Cardiac fibroblast (primary cell): ENCODE measurements around the gene PRIMA1.

Experiments used
- DNase-seq, 2 donors: peaks; one replicate each; pipeline versions ENCODE4 v3.0.0 to v3.0.0-alpha.2; 2010; ENCODE audit warnings: low read depth in 2 of 2
- H3K4me3 ChIP-seq, 2 donors: replicated peaks in 1 of 2; 1 replicate in 1 of 2; 2 replicates in 1 of 2; pipeline ENCODE4 v1.5.1; 2011; ENCODE audit warnings: low read depth in 2 of 2, low read length in 2 of 2, mild to moderate bottlenecking in 2 of 2, moderate library complexity in 1 of 2
- CTCF ChIP-seq: IDR thresholded peaks from one replicate; pipeline ENCODE4 v1.5.1; 2011; ENCODE audit warnings: low read depth, mild to moderate bottlenecking, low read length, inconsistent platforms

The PRIMA1 gene

DNA sequence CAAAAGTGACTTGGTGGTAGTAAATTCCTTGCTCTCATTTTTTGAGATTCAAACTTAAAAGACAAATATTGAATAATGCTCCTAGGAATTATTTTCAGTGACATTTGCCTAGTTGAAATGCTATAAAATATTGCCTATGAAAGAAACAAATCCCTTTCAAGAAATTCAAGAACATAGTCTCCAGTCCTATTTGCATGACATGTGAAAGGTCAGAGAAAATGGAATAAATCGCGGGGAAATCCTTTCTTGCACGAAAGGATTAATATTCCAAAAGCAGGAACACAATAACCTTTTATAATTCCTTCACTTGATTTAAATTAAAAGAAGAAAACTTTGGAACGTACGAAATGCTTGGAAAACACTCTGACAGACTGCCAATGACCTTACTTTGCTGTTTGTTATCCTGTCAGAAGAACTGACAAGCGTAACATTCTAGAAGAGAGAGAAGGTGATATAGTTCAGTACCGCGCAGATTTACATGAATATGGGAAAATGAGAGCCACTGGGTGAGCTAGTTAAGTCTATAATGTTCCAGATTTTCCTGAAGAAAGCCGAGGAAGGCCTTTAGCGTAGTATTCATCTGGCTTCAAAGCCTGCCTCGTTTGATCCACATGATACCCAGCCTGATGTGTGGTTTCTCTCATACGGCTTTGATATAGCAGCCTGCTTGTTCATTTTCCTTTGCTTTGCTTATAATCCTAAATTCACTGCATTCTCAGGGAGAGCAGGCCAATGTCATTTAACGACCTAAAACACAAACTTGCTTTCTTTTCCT is 103.0 kb downstream of the PRIMA1 start:
- TF ChIP-seq CTCF = no peak
- H3K4me3 ChIP-seq = no peak overlapping the region
- DNase-seq = no peak

DNA sequence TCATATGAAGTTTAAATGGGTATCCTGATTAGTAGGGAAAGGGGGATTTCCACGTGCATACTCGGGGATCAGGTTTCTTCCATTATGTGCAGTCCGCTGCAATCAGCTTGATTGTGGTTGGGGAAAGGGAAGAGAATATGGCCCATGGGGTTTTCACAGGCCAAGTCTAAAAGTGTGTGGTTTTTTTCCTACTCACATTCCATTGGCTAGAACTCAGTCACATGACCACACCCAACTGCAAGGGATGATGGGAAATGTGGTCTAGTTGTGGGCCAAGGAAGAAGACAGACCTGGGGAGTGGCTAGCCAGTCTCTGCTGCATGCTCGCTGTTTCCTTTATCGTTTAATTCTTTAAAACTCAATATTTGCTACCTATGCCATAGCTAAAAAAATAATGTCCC is 105.1 kb downstream of the PRIMA1 start:
- DNase-seq = peak in 1 of 2 donors; percentile 0
- no peak for TF ChIP-seq CTCF
- H3K4me3 ChIP-seq = no peak overlapping the region

DNA sequence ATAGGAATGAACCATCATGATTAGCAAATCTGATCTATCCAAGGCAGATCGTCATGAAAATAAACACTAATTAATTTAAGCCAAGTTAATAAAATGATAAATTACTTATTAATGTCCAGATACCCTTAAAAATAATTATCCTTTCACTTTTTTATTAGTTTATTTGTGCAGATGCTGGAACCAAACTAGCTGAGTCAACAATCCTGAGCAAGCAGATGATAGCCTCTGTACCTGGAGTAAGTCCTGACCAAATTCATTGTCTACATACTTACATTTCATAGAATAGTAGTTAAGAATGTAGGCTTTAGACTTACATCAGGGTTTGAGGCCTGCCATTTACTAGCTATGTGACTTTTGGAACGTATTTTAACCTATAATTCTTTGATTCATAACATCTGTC is 105.8 kb downstream of the PRIMA1 start:
- H3K4me3 ChIP-seq = no peak overlapping the region
- no peak for DNase-seq
- no peak for TF ChIP-seq CTCF

DNA sequence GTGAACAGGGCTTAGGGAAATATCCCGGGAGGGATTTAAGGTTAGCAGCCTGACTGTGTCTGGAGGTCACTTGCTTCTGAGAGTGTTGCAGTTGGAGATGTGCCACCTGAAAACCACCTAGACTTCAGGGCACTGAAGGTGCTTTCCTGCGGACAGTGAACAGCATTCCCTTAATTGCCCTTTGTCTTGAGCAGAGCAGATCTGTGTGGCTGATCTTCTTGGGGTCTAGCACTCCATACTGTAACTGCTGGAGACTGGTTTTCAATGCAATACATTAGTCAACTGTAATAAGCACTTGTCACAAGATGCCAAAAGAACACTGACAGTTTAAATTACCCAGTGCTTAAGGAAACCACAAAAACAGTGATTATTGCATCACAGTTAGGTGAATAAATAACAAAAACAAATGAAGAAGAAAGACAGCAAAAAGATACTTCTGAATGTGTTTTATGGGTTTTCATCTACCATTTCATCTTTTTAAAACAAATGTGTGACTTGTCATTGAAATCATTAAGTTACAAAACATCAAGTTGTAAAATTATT is 111.8 kb downstream of the PRIMA1 start:
- DNase-seq = no peak
- no peak overlapping the region for H3K4me3 ChIP-seq
- TF ChIP-seq CTCF = no peak

GRCh38 chr14:93675651-93676050 is 112.6 kb downstream of the PRIMA1 start:
- no peak for TF ChIP-seq CTCF
- H3K4me3 ChIP-seq = no peak overlapping the region
- no peak for DNase-seq

DNA sequence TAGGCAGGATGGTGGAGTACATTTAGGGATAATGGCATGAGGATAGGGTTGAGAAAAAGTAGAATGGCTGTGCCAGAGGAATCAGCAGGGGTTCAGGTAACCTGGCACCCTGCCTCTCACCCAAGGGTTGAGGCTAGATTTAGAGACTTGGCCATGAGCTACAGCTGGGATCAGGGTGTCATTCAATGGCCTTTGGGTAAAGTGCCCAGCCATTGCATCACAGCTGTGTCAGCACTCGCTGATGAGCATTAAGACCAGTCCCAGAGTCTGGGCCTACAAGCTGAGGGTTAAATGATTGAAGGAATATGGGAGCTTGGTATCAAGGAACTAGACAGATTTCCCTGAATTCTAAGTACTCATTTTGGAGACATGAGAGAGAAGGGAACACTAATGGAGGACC is 113.9 kb downstream of the PRIMA1 start:
- no peak for DNase-seq
- TF ChIP-seq CTCF = no peak
- no peak overlapping the region for H3K4me3 ChIP-seq
